RWPE2 (cell line): ENCODE measurements around the gene CTSH.
A peak's percentile ranks its signal among the peaks of the same experiment; 100 is the strongest.

Experiments used
- ATAC-seq: fragments of 200-7000 bp; cut with Tn5 transposase; 3 replicates; pipeline ENCODE4 v1.9.1; 2021; ENCODE audit warnings: low read depth
- DNase-seq: peaks from one replicate; pipeline ENCODE4 v3.0.0-alpha.2; 2020; ENCODE audit warnings: low spot score
- H3K27ac ChIP-seq: fragments of 450-650 bp; 2 replicates; pipeline ENCODE4 v1.5.1; 2017; ENCODE audit warnings: mild to moderate bottlenecking; ENCODE audit not compliant: poor library complexity, severe bottlenecking
- H3K27me3 ChIP-seq: fragments of 250-450 bp; sonication (Bioruptor Pico); 2 replicates; pipeline ENCODE4 v1.5.1; 2021; ENCODE audit warnings: mild to moderate bottlenecking, moderate library complexity; ENCODE audit not compliant: insufficient read depth, poor library complexity, severe bottlenecking
- H3K36me3 ChIP-seq: fragments of 250-450 bp; sonication (Bioruptor Pico); 2 replicates; pipeline ENCODE4 v1.5.1; 2020; ENCODE audit warnings: low read depth, mild to moderate bottlenecking, moderate library complexity
- H3K4me1 ChIP-seq: fragments of 250-450 bp; sonication (Bioruptor Pico); 2 replicates; pipeline ENCODE4 v1.5.1; 2021; ENCODE audit warnings: mild to moderate bottlenecking, moderate library complexity; ENCODE audit not compliant: insufficient read depth, poor library complexity, severe bottlenecking
- H3K4me3 ChIP-seq: fragments of 250-450 bp; sonication (Bioruptor Pico); 2 replicates; pipeline ENCODE4 v1.5.1; 2021; ENCODE audit warnings: mild to moderate bottlenecking, moderate library complexity; ENCODE audit not compliant: severe bottlenecking
- H3K9me3 ChIP-seq: fragments of 250-450 bp; sonication (Bioruptor Pico); 2 replicates; pipeline ENCODE4 v1.5.1; 2021; ENCODE audit warnings: mild to moderate bottlenecking, moderate library complexity; ENCODE audit not compliant: severe bottlenecking
- CTCF ChIP-seq: fragments of 450-650 bp; IDR thresholded peaks from one replicate; pipeline ENCODE4 v1.5.1; 2017; ENCODE audit warnings: mild to moderate bottlenecking, moderate library complexity; ENCODE audit not compliant: poor library complexity, severe bottlenecking

Gene CTSH

DNA sequence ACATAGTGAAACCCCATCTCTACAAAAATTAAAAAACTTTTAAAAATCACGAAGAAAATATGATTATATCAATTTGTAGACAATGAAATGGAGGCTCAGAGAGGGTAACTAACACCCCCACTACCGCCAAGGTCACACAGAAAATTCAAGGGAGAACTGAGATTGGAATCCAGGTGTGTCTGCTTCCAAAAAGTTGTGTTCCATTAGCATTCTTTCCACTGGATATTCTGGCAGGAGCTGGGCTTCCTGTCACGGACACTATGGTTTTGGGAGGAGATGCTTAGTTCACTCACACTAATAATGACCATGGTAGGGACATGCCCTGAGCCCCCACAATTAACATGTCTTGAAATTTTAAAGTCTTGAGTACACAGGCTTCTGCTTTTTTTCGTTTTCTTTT lies 28.8 kb downstream of the CTSH start:
- peak overlapping the region; percentile 3 for H3K27ac ChIP-seq
- H3K4me1 ChIP-seq, result peaks cover 9% of the 10 kb centered on the region
- no peaks in the 10 kb centered on the region for H3K9me3 ChIP-seq
- H3K36me3 ChIP-seq, result peaks cover 72% of the 10 kb centered on the region
- TF ChIP-seq CTCF, result no peak
- no peak overlapping the region for H3K4me3 ChIP-seq
- H3K27me3 ChIP-seq, result no peaks in the 10 kb centered on the region
- DNase-seq (no peak), ATAC-seq (no peak)

GRCh38 chr15:78915341-78916087 lies 29.3 kb downstream of the CTSH start:
- peaks cover 74% of the 10 kb centered on the region for H3K36me3 ChIP-seq
- H3K9me3 ChIP-seq, result no peaks in the 10 kb centered on the region
- TF ChIP-seq CTCF, result no peak
- no peaks in the 10 kb centered on the region for H3K27me3 ChIP-seq
- peaks cover 9% of the 10 kb centered on the region for H3K4me1 ChIP-seq
- H3K27ac ChIP-seq, result peak overlapping the region; percentile 3
- ATAC-seq, result peak; percentile 40; the same call in 2 of the 3 replicates
- no peak overlapping the region for H3K4me3 ChIP-seq
- no peak for DNase-seq

DNA sequence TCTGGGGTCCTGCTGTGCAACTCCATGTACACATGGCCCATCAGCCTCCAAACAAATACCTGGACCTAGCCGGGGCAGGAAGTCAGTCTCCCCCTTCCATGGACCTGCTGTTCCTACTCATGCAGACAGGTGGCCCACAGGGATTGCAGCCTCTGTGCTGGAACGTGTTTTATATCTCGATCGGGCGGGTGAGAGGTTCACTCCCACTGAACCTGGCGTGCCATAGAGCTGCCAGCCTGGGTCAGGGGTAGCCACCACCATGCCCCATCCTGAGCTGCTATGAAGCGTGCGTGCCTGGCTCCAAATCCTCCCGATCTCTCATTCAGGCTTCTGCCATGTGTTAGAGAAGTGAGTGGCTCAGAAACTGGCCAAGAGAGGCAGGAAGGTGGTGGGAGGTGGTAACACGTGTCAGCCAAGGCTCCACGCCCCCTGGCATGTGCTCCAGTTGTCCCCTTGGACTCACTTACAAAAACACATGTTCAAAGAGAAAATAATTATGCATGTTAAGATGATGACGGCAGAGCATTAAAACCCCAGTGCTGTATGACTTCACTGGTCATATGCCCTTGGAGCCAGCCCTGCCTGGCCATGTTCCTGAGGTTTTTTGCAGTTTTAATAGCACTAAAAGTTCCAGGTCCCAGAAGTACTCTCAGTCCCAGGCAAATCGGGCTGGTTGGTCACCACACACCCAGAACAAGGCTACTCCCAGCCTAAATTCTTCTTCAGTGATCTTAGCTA lies 30.6 kb downstream of the CTSH start:
- no peaks in the 10 kb centered on the region for H3K27me3 ChIP-seq
- DNase-seq (peak; percentile 70), ATAC-seq (peak; percentile 58)
- peaks cover 9% of the 10 kb centered on the region for H3K4me1 ChIP-seq
- no peak overlapping the region for H3K27ac ChIP-seq
- TF ChIP-seq CTCF, result peak; percentile 79
- no peaks in the 10 kb centered on the region for H3K9me3 ChIP-seq
- H3K36me3 ChIP-seq, result peaks cover 75% of the 10 kb centered on the region
- no peak overlapping the region for H3K4me3 ChIP-seq

- TF ChIP-seq CTCF, result no peak
- ATAC-seq (no peak), DNase-seq (no peak)
- Histone ChIP-seq H3K9me3 (no peaks in the 10 kb centered on the region), H3K36me3 (peaks cover 77% of the 10 kb centered on the region), H3K27me3 (no peaks in the 10 kb centered on the region), H3K4me3 (no peak overlapping the region), H3K4me1 (peaks cover 9% of the 10 kb centered on the region), H3K27ac (no peak overlapping the region)
Observed at GRCh38 chr15:78913012-78913411, 31.8 kb downstream of the CTSH start.
